Measurements from ENCODE around the gene ISLR. TPM values are rescaled to one million over a fixed set of nuclear protein-coding genes. Genes with fewer than 3 reads are reported as not detected.

Gene ISLR
- polyA plus RNA-seq, 1 donor (not counting 4 experiments of a cell fraction or from before 2014, with no cell fraction given) = not detected

GRCh38 chr15:74134387-74135027, 39.0 kb upstream of the ISLR start:
- no peaks in the 10 kb centered on the region for H3K79me2 ChIP-seq (ENCODE audit: control insufficient read depth, insufficient read depth, low read length)
- H3K9ac ChIP-seq (ENCODE audit: control insufficient read depth, extremely low read depth, insufficient read depth, low read length) = no peak overlapping the region
- H3K4me1 ChIP-seq (ENCODE audit: control insufficient read depth, extremely low read depth, insufficient read depth, low read length) = peaks cover 7% of the 10 kb centered on the region
- dilution Hi-C loops (cut with MboI; ENCODE audit: extremely low pct_ligation_motif_present, low sequenced_read_pairs) = no loop called here
- no peak overlapping the region for H3K27ac ChIP-seq (ENCODE audit: control insufficient read depth, insufficient read depth, low read length)
- H4K20me1 ChIP-seq (ENCODE audit: control insufficient read depth, extremely low read depth, insufficient read depth, low read length) = peaks cover 6% of the 10 kb centered on the region
- no peak overlapping the region for H3K4me2 ChIP-seq (ENCODE audit: control insufficient read depth, extremely low read depth, insufficient read depth, low read depth, low read length)
- no peak overlapping the region for H2AFZ ChIP-seq (ENCODE audit: control insufficient read depth, low read length)
- H3K4me3 ChIP-seq (ENCODE audit: control insufficient read depth in 2 of 3, extremely low read depth in 1 of 3, insufficient read depth in 2 of 3, low read depth in 1 of 3, low read length in 3 of 3) = no peak overlapping the region
- TF ChIP-seq, protein P1, sequence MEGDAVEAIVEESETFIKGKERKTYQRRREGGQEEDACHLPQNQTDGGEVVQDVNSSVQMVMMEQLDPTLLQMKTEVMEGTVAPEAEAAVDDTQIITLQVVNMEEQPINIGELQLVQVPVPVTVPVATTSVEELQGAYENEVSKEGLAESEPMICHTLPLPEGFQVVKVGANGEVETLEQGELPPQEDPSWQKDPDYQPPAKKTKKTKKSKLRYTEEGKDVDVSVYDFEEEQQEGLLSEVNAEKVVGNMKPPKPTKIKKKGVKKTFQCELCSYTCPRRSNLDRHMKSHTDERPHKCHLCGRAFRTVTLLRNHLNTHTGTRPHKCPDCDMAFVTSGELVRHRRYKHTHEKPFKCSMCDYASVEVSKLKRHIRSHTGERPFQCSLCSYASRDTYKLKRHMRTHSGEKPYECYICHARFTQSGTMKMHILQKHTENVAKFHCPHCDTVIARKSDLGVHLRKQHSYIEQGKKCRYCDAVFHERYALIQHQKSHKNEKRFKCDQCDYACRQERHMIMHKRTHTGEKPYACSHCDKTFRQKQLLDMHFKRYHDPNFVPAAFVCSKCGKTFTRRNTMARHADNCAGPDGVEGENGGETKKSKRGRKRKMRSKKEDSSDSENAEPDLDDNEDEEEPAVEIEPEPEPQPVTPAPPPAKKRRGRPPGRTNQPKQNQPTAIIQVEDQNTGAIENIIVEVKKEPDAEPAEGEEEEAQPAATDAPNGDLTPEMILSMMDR (optimal IDR thresholded peaks at IDR 0.05 in 1 of 3, IDR thresholded peaks at IDR 0.05 in 1 of 3, conservative IDR thresholded peaks at IDR 0.05 in 1 of 3; ENCODE audit: extremely low read depth in 1 of 3, insufficient read depth in 2 of 3, low read length in 3 of 3) = peak; percentile 18 to 74 (median 56)
- peak; percentile 51 for TF ChIP-seq EZH2 (IDR thresholded peaks at IDR 0.05; ENCODE audit: low read length)
- peaks cover 94% of the 10 kb centered on the region for H3K27me3 ChIP-seq (ENCODE audit: control insufficient read depth, extremely low read depth, insufficient read depth, low read length)
- H3K36me3 ChIP-seq (ENCODE audit: control insufficient read depth in 2 of 2, extremely low read depth in 1 of 2, insufficient read depth in 2 of 2, low read length in 2 of 2) = no peaks in the 10 kb centered on the region
- FAIRE-seq = no peak
- no peak for DNase-seq (ENCODE audit: low read depth, low spot score)
- H3K9me3 ChIP-seq (ENCODE audit: control insufficient read depth, low read depth, low read length) = no peaks in the 10 kb centered on the region
- no peaks in the 10 kb centered on the region for H3K9me1 ChIP-seq (ENCODE audit: control insufficient read depth, extremely low read depth, insufficient read depth, low read length)

GRCh38 chr15:74135041-74135565, 38.4 kb upstream of the ISLR start:
- Histone ChIP-seq H3K4me2 (ENCODE audit: control insufficient read depth, extremely low read depth, insufficient read depth, low read depth, low read length) (no peak overlapping the region), H3K27me3 (ENCODE audit: control insufficient read depth, extremely low read depth, insufficient read depth, low read length) (peaks cover 88% of the 10 kb centered on the region), H3K79me2 (ENCODE audit: control insufficient read depth, insufficient read depth, low read length) (no peaks in the 10 kb centered on the region), H3K4me1 (ENCODE audit: control insufficient read depth, extremely low read depth, insufficient read depth, low read length) (peaks cover 7% of the 10 kb centered on the region), H4K20me1 (ENCODE audit: control insufficient read depth, extremely low read depth, insufficient read depth, low read length) (peaks cover 6% of the 10 kb centered on the region), H3K9me3 (ENCODE audit: control insufficient read depth, low read depth, low read length) (no peaks in the 10 kb centered on the region), H2AFZ (ENCODE audit: control insufficient read depth, low read length) (no peak overlapping the region), H3K36me3 (ENCODE audit: control insufficient read depth in 2 of 2, extremely low read depth in 1 of 2, insufficient read depth in 2 of 2, low read length in 2 of 2) (no peaks in the 10 kb centered on the region), H3K27ac (ENCODE audit: control insufficient read depth, insufficient read depth, low read length) (no peak overlapping the region), H3K4me3 (ENCODE audit: control insufficient read depth in 2 of 3, extremely low read depth in 1 of 3, insufficient read depth in 2 of 3, low read depth in 1 of 3, low read length in 3 of 3) (no peak overlapping the region), H3K9ac (ENCODE audit: control insufficient read depth, extremely low read depth, insufficient read depth, low read length) (no peak overlapping the region), H3K9me1 (ENCODE audit: control insufficient read depth, extremely low read depth, insufficient read depth, low read length) (no peaks in the 10 kb centered on the region)
- dilution Hi-C loops (cut with MboI; ENCODE audit: extremely low pct_ligation_motif_present, low sequenced_read_pairs) = no loop called here
- DNase-seq (ENCODE audit: low read depth, low spot score) (no peak), FAIRE-seq (no peak)
- TF ChIP-seq EZH2 (IDR thresholded peaks at IDR 0.05; ENCODE audit: low read length) = peak; percentile 30
- TF ChIP-seq, protein P1 (optimal IDR thresholded peaks at IDR 0.05 in 1 of 3, IDR thresholded peaks at IDR 0.05 in 1 of 3, conservative IDR thresholded peaks at IDR 0.05 in 1 of 3; ENCODE audit: extremely low read depth in 1 of 3, insufficient read depth in 2 of 3, low read length in 3 of 3) = no peak

Measured in keratinocyte (primary cell).